ENCODE data around the gene SLC25A33. TPM values are rescaled to one million over a fixed set of nuclear protein-coding genes. Genes with fewer than 3 reads are reported as not detected.
"Not testable (repeated sequence)": the region's sequence is repeated elsewhere in the genome, so short reads cannot be mapped to it uniquely, and the experiment has no call there.

SLC25A33 gene
- total RNA-seq, 1 donor from 2014 or later = 6.6 TPM

DNA sequence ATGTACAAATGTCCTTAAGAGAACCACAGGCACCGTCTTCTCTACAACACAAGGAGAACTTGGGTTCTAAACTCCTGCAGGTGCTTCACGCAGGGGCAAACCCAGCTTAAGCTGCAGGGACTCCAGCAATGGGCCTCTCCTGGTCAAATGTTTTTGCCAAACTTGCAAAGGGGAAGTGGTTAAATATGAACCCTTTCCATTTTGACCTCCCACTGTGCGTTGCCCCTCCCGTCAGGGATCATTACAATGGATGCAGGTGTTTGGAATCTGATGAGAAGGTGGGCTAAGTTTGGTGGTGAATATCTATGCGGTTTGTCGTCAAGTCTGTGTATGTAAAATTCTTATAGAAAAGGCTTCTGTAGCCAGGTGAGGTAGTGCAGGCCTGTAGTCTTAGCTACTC is 29.1 kb upstream of the SLC25A33 start:
- Mint-ChIP-seq H3K4me1 (ENCODE audit: low read depth) (no peaks in the 10 kb centered on the region), H3K4me3 (ENCODE audit: unreplicated experiment) (no peak overlapping the region), H3K36me3 (ENCODE audit: low read depth) (peaks cover 4% of the 10 kb centered on the region), H3K27me3 (ENCODE audit: low read depth) (no peaks in the 10 kb centered on the region), H3K27ac (ENCODE audit: unreplicated experiment) (no peak overlapping the region), H3K9me3 (ENCODE audit: low read depth) (peaks cover 3% of the 10 kb centered on the region)
- DNase-seq (ENCODE audit: low spot score) = no peak
- TF ChIP-seq, protein P1, sequence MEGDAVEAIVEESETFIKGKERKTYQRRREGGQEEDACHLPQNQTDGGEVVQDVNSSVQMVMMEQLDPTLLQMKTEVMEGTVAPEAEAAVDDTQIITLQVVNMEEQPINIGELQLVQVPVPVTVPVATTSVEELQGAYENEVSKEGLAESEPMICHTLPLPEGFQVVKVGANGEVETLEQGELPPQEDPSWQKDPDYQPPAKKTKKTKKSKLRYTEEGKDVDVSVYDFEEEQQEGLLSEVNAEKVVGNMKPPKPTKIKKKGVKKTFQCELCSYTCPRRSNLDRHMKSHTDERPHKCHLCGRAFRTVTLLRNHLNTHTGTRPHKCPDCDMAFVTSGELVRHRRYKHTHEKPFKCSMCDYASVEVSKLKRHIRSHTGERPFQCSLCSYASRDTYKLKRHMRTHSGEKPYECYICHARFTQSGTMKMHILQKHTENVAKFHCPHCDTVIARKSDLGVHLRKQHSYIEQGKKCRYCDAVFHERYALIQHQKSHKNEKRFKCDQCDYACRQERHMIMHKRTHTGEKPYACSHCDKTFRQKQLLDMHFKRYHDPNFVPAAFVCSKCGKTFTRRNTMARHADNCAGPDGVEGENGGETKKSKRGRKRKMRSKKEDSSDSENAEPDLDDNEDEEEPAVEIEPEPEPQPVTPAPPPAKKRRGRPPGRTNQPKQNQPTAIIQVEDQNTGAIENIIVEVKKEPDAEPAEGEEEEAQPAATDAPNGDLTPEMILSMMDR (IDR thresholded peaks at IDR 0.05) = no peak

DNA sequence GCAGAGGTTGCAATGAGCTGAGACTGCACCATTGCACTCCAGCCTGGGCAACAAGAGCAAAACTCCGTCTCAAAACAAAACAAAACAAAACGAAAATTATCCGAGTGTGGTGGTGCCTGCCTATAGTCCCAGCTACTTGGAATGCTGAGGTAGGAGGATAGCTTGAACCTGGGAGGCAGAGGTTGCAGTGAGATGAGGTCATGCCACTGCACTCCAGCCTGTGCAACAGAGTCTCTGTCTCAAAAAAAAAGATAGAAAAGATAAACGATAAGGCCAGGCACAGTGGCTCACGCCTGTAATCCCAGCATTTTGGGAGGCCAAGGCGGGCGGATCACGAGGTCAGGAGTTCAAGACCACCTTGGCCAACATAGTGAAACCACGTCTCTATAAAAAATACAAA is 23.7 kb upstream of the SLC25A33 start:
- not testable (repeated sequence) for H3K27me3 Mint-ChIP-seq (ENCODE audit: low read depth); H3K4me3 Mint-ChIP-seq (ENCODE audit: unreplicated experiment); DNase-seq (ENCODE audit: low spot score); H3K27ac Mint-ChIP-seq (ENCODE audit: unreplicated experiment); H3K9me3 Mint-ChIP-seq (ENCODE audit: low read depth); H3K36me3 Mint-ChIP-seq (ENCODE audit: low read depth); H3K4me1 Mint-ChIP-seq (ENCODE audit: low read depth)

DNA sequence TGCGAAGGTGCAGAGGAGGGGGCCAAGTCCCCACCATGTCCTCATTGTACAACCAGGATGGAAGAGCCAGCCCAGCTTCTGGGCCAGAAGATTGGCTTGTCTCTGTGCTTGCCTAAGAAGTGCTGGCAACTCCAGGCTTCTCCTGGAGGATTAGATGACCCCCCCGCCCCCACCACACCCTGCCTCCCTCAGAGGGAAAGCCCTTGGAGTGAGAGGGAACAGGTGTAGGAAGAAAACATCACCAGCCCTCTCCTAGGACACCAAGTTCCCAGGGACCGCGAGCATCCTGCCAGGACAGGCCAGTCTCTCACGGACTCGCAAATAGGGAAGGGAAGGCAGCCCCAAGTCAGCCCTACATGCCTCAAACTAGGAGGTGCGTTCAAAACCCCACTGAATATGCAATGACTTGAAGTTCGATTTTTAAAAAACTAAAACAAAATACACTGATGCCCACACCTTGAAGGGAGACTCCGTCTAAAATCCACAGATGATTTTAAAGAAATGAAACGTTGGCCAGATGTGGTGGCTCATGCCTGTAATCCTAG is 20.7 kb upstream of the SLC25A33 start:
- TF ChIP-seq, protein P1 (IDR thresholded peaks at IDR 0.05) = no peak
- H3K9me3 Mint-ChIP-seq (ENCODE audit: low read depth) = peaks cover 3% of the 10 kb centered on the region
- H3K36me3 Mint-ChIP-seq (ENCODE audit: low read depth) = peaks cover 2% of the 10 kb centered on the region
- H3K27me3 Mint-ChIP-seq (ENCODE audit: low read depth) = peaks cover 5% of the 10 kb centered on the region
- H3K27ac Mint-ChIP-seq (ENCODE audit: unreplicated experiment) = no peak overlapping the region
- H3K4me3 Mint-ChIP-seq (ENCODE audit: unreplicated experiment) = no peak overlapping the region
- no peak for DNase-seq (ENCODE audit: low spot score)
- H3K4me1 Mint-ChIP-seq (ENCODE audit: low read depth) = no peaks in the 10 kb centered on the region

DNA sequence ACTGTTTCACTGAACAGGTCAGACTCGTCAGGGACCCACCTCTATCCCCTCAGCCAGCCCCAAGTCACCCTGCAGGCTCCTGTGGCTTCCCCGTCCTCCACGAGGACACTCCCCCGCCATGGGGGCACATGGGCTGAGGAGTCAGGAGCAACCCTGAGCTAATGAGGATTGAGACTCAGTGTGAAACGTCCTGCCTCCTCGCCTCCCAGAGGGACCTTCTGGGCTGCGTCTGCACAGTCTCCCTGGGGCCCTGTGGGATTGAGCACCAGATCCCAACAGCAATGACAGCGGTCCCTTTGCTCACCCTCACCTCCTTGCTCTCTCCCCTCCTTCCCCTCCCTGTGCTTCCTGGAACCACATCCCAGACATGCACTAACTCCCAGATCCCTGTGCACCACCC is 18.9 kb upstream of the SLC25A33 start:
- no peak overlapping the region for H3K4me3 Mint-ChIP-seq (ENCODE audit: unreplicated experiment)
- DNase-seq (ENCODE audit: low spot score) = no peak
- no peaks in the 10 kb centered on the region for H3K36me3 Mint-ChIP-seq (ENCODE audit: low read depth)
- H3K27ac Mint-ChIP-seq (ENCODE audit: unreplicated experiment) = no peak overlapping the region
- TF ChIP-seq, protein P1 (IDR thresholded peaks at IDR 0.05) = no peak
- H3K4me1 Mint-ChIP-seq (ENCODE audit: low read depth) = no peaks in the 10 kb centered on the region
- no peaks in the 10 kb centered on the region for H3K9me3 Mint-ChIP-seq (ENCODE audit: low read depth)
- peaks cover 5% of the 10 kb centered on the region for H3K27me3 Mint-ChIP-seq (ENCODE audit: low read depth)

DNA sequence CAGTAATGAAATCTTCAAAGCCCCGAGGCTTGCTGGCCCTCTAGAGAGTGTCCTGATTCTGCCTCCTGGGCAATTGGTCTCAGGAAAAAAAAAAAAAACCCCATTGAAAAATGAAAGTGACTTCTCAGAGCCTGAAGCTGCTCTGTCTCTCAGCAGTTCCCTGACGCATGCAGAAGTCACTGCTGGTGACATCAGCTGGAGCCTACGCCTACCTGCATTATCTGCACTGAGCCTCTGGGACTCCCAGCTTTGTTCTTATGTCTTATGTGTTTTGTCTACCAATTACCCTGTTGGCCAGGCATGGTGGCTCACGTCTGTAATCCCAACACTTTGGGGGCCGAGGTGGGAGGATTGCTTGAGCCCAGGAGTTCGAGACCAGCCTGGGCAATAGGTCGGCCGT is 10.1 kb upstream of the SLC25A33 start:
- H3K36me3 Mint-ChIP-seq (ENCODE audit: low read depth) = no peaks in the 10 kb centered on the region
- TF ChIP-seq, protein P1 (IDR thresholded peaks at IDR 0.05) = no peak
- H3K27me3 Mint-ChIP-seq (ENCODE audit: low read depth) = no peaks in the 10 kb centered on the region
- DNase-seq (ENCODE audit: low spot score) = no peak
- no peak overlapping the region for H3K4me3 Mint-ChIP-seq (ENCODE audit: unreplicated experiment)
- no peak overlapping the region for H3K27ac Mint-ChIP-seq (ENCODE audit: unreplicated experiment)
- H3K9me3 Mint-ChIP-seq (ENCODE audit: low read depth) = no peaks in the 10 kb centered on the region
- H3K4me1 Mint-ChIP-seq (ENCODE audit: low read depth) = no peaks in the 10 kb centered on the region

DNA sequence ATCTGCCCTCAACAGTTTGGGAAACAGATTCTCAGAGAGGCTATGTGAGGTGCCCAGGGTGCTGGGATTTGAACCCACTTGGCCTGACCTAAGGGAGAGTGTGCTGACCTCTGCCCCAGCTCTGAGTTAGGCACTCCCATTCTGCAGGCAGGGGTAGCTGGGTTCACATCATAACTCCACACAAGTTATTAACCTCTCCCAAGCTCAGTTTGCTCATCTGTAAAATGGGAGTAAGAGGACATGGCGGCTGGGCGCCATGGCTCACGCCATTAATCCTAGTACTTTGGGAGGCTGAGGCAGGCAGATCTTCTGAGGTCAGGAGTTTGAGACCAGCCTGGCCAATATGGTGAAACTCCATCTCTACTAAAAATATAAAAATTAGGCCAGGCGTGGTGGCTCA is 8.9 kb upstream of the SLC25A33 start:
- Mint-ChIP-seq H3K36me3 (ENCODE audit: low read depth) (no peaks in the 10 kb centered on the region), H3K4me1 (ENCODE audit: low read depth) (no peaks in the 10 kb centered on the region), H3K9me3 (ENCODE audit: low read depth) (no peaks in the 10 kb centered on the region), H3K27me3 (ENCODE audit: low read depth) (no peaks in the 10 kb centered on the region), H3K27ac (ENCODE audit: unreplicated experiment) (no peak overlapping the region), H3K4me3 (ENCODE audit: unreplicated experiment) (no peak overlapping the region)
- TF ChIP-seq, protein P1 (IDR thresholded peaks at IDR 0.05) = no peak
- no peak for DNase-seq (ENCODE audit: low spot score)
